GM19324 (cell line): Measurements from ENCODE around the gene HIBCH.
A peak's percentile ranks its signal among the peaks of the same experiment; 100 is the strongest.

Source experiments
- ATAC-seq: cut with Tn5 transposase; IDR thresholded peaks from one replicate; pipeline ENCODE4 v1.9.1; 2021; ENCODE audit warnings: mild to moderate bottlenecking, moderate library complexity; ENCODE audit not compliant: unreplicated experiment, low FRiP score

Gene HIBCH

GRCh38 chr2:190200603-190201002 is 119.0 kb downstream of the HIBCH start:
- ATAC-seq, result no peak

- ATAC-seq, result no peak
Observed at GRCh38 chr2:190199530-190199929, 120.1 kb downstream of the HIBCH start.

GRCh38 chr2:190199109-190199508 is 120.5 kb downstream of the HIBCH start:
- no peak for ATAC-seq

DNA sequence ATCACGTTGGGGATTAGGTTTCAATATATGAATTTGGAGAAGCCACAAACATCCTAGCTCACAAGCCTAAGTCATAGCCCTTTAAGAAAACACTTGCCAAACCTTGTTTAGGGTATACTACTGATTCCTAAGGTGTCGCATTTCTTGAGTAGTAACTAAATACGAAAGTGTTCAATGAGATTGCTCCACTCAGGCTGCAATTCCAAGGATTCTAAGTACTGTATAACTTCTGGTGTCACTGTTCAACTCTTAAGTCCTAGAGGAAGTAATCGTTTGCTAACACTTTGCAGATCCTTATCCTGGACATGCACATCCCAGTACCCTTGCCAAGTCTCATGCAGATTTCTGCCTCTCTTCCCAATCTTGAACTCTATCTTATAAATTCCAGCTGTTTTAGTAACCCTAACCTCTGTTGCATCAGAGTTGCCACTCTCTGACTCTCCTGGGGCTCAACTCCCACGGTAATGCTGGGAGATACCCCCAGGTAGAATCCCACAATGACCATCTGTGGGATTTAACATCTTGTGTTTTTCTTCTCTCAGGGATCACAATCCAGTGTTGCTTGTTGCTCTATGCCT is 122.4 kb downstream of the HIBCH start:
- ATAC-seq, result no peak

GRCh38 chr2:190190507-190191162 is 129.0 kb downstream of the HIBCH start:
- ATAC-seq, result no peak

GRCh38 chr2:190188289-190188688 is 131.3 kb downstream of the HIBCH start:
- no peak for ATAC-seq

DNA sequence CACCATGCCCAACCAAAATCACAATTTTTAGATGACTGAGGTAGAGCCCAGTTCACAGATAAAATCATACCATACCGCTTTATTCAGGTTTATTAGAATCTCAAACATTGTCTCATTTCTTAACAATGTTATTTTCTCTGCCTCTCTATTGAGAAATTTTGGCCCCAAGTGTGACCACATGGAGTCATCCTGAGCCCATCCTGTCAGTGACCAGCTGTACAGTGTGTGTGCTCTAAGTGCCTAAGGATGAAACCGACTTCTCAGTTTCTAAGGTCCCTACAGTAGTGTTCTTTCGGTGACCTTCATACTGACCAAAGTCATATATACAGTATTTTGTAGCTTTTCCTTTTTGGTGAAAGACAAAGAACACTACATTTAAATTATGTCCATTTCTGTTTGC is 133.4 kb downstream of the HIBCH start:
- ATAC-seq, result no peak

GRCh38 chr2:190185380-190185779 is 134.2 kb downstream of the HIBCH start:
- ATAC-seq, result no peak

DNA sequence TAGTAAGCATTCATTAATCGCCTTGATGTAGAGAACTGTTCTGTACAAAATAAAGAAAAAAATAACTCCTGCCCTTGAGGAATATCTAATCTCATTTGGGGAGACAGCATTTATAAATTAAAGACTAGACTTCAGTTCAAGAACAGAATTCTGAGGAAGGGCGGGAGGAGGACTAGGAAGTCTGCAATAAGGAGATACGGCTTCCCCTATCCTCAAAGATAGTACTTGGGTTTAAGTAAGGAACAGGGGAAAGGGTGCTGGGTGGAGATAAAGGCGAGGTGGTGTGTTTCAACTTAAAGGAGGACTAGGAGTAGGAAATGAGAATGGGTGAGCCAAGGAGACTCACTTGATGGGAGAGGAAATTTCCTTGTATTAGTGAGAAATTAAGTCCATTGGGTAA is 135.2 kb downstream of the HIBCH start:
- ATAC-seq, result no peak

GRCh38 chr2:190183539-190183938 is 136.1 kb downstream of the HIBCH start:
- no peak for ATAC-seq

- no peak for ATAC-seq
Observed at GRCh38 chr2:190182071-190182524, 137.5 kb downstream of the HIBCH start.

DNA sequence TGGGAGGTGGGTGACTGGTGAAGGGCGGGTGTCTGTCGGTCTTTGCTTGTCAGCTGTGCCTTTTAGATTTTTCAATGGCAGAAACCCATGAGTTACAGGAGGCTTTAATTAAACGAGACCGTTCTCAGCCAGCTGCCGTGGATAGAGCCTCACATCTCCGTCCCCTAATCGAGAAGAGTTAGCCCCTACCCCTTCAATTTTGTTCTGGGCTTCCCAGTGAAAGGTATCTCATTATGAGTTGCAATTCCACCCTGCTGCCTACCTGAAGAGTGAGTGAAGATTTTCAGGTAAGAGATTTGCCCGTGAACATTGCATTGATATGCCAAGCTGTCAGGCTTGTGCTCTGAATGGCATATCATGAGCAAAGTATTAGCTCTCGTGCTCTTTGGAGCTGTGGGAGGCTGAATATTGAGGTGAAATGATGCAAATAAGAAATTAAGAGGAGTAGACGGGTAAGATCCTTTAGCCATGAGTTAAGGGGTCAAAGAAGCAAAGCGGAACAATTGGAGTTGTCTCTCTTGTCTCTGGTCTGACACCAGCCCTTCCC is 138.4 kb downstream of the HIBCH start:
- no peak for ATAC-seq

DNA sequence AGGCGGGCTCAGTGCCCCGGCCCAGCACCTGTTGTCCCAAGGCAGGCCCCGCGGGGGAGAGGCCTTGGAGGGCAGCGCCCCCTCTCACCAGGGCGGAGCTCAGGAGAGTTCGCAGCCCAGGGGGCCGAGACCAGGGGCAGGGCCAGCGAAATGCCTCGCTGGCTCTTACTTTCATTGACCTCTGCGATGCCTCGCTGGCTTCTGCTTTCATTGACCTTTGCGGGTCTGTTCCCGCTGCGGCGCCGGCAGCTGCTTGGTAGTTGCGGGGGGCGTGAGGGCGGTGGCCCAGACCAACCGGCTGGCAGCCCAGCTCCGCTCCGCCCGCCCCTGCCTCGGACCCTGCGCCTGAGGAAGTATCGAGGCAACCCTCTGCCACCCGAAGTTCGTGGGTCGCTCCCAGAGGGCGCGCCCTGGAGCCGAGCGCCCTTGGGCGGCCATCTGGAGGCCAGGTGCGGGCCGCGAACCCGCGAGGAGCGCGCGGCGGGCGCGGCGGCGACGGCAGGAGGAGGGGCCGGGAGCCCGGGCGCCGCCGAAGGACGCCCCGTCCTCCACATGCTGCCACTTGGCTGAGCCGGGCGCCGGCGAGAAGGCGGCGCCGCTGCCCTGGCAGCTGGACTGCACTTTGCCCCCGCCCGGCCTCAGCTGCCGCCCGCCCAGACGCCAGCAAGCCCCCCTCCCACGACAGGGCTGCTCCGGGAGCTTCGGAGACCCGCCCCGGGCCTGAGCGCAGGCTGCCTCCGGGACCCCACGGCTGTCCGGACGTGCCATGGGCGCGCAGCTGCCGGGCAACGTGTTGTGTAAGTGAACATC is 139.1 kb downstream of the HIBCH start:
- peak; percentile 92 for ATAC-seq

DNA sequence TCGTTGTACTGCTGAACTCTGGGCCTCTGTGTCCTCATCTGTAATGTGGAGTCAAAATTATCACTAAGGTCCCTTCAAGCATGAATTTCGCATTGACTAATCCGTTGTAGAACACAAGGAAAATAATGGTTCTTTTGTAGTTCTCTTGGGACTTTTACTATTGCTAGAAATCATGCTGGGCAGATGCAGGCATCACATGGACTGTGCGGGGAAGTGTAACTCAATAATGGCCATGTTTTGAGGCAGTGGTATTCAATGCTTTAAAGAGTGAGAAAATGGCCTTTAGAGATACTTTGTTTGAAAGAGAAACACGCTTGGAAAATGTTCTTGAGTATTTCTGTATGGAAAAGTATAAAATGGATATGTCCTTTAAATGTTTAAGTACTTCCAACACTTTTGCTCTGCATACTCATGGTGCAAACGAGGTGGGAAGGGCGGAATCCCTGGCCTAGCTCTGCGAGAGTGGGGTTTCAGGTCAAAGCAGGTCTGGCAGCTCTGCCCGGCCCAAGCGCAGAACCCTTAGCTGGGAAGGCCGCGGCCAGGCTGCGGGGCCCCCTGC is 139.8 kb downstream of the HIBCH start:
- no peak for ATAC-seq

- ATAC-seq, result no peak
Observed at GRCh38 chr2:190178066-190178722, 141.4 kb downstream of the HIBCH start.

- no peak for ATAC-seq
Observed at GRCh38 chr2:190177249-190178040, 142.2 kb downstream of the HIBCH start.

DNA sequence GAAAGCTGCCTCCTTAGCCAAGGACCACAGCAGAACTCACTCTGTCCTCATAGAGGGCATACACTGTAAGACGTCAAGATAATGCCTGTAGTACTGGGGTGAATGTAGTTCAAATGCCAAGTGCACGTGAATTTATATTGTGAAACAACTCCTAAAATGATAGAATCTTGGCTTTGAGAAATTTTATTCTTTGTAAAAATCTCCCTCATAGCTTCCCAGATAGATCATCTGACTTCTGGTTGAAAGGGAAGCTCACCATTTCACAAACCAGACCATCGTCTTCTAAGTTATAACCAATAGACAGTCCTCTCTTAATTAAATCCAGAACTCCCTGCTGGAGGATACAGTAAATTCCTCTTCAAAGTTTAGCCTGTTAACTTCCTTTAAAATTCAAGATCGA is 146.2 kb downstream of the HIBCH start:
- no peak for ATAC-seq

DNA sequence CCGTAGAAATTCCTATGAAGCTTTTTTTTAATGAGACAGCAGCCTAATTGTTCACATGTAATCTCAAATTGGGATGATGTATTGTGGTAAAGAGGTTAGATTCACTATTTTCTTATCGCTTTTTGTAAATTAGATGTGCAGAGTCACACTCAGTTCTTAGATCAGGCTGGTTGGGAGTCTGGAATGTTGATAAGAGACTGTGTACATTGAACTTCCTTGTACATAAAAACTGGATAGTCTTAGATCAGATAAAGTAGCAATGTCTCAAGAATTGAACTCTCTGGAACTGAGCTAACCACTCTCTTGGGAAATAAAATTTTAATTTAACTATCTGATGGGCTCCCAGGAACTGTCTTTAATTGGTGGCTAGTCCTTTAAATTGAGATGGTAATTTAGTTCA is 149.0 kb downstream of the HIBCH start:
- no peak for ATAC-seq

- no peak for ATAC-seq
Observed at GRCh38 chr2:190169221-190170072, 150.2 kb downstream of the HIBCH start.
